Kidney (tissue), 14 donors: ENCODE results near the gene CBFB. TPM values are rescaled to one million over a fixed set of nuclear protein-coding genes. Genes with fewer than 3 reads are reported as not detected.

Experiments
- DNase-seq, 5 donors: peaks; one replicate each; pipeline ENCODE4 v3.0.0-alpha.2; 2013 to 2020
- FAIRE-seq: peaks from 2 replicates; lab custom pipeline; 2012; peaks lifted over from hg19 to GRCh38; lab: Jason Lieb, UNC
- H3K27ac ChIP-seq, 2 donors: one replicate each; pipeline ENCODE4 v1.7.0; 2013; ENCODE audit warnings: low read depth in 2 of 2, low read length in 2 of 2, inconsistent platforms in 1 of 2
- H3K27me3 ChIP-seq: one replicate; pipeline ENCODE4 v1.7.1; 2013; ENCODE audit warnings: low read length, inconsistent platforms; ENCODE audit not compliant: control insufficient read depth, insufficient read depth
- H3K36me3 ChIP-seq, 3 donors: one replicate each; pipeline versions ENCODE4 v1.7.0 to v1.7.1; 2013; ENCODE audit warnings: low read length in 3 of 3, control low read depth in 1 of 3, inconsistent platforms in 1 of 3; ENCODE audit not compliant: insufficient read depth in 3 of 3, control insufficient read depth in 2 of 3
- H3K4me1 ChIP-seq, 3 donors: one replicate each; pipeline versions ENCODE4 v1.7.0 to v1.7.1; 2013; ENCODE audit warnings: low read length in 3 of 3, inconsistent platforms in 1 of 3, low read depth in 1 of 3; ENCODE audit not compliant: control insufficient read depth in 2 of 3, insufficient read depth in 2 of 3
- H3K4me3 ChIP-seq, 3 donors: one replicate each; pipeline versions ENCODE4 v1.7.0 to v1.8.1; 2013; ENCODE audit warnings: low read length in 3 of 3, control low read depth in 1 of 3, inconsistent platforms in 1 of 3
- H3K9ac ChIP-seq, 3 donors: one replicate each; pipeline versions ENCODE4 v1.7.0 to v1.7.1; 2013; ENCODE audit warnings: low read length in 3 of 3, control low read depth in 1 of 3, inconsistent platforms in 1 of 3
- H3K9me3 ChIP-seq, 3 donors: one replicate each; pipeline versions ENCODE4 v1.7.0 to v1.7.1; 2013; ENCODE audit warnings: low read length in 3 of 3, control low read depth in 1 of 3, inconsistent platforms in 1 of 3; ENCODE audit not compliant: control insufficient read depth in 2 of 3, insufficient read depth in 1 of 3
- intact Hi-C: fragments of 100-400 bp; cut with DNase I; formaldehyde crosslinking; loops from one replicate; pipeline ENCODE4 v1.11.1; 2022
- polyA plus RNA-seq: library from polyadenylated mRNA; stranded (reverse); fragments of 350-450 nt; fragmentation: Illumina TruSeq; extraction: RNeasy Lipid Tissue Mini Kit (QIAGEN cat#74804); gene quantifications from one replicate; pipeline ENCODE4 v1.2.3, GENCODE V29; 2014; ENCODE audit warnings: low read depth, low replicate concordance; ENCODE audit not compliant: insufficient read depth
- total RNA-seq: library from RNA; stranded (reverse); fragmentation: NEBNext Ultra II Directional; extraction: Animal tissue kit (Norgen Biotek cat#: 25700); gene quantifications from one replicate; pipeline ENCODE4 v1.2.1, GENCODE V29; 2021
- TF ChIP-seq, protein P1 (sequence below): IDR thresholded peaks from 3 replicates; pipeline ENCODE4 v1.5.1; 2012; ENCODE audit warnings: mild to moderate bottlenecking, moderate library complexity, borderline replicate concordance; ENCODE audit not compliant: insufficient read depth; ENCODE audit errors: extremely low read depth
- donor health status: control.
- donor health status: control.
- donor health status: control.
- donor health status: control.
- donor health status: control.
- donor health status: DM: yes; HTN: yes; CAD: no.
- donor health status: Normal renal cell carcinoma (clear cell type).

CBFB gene
- total and polyA plus RNA-seq, 2 donors from 2014 or later: 9.7 to 57.3 TPM

DNA sequence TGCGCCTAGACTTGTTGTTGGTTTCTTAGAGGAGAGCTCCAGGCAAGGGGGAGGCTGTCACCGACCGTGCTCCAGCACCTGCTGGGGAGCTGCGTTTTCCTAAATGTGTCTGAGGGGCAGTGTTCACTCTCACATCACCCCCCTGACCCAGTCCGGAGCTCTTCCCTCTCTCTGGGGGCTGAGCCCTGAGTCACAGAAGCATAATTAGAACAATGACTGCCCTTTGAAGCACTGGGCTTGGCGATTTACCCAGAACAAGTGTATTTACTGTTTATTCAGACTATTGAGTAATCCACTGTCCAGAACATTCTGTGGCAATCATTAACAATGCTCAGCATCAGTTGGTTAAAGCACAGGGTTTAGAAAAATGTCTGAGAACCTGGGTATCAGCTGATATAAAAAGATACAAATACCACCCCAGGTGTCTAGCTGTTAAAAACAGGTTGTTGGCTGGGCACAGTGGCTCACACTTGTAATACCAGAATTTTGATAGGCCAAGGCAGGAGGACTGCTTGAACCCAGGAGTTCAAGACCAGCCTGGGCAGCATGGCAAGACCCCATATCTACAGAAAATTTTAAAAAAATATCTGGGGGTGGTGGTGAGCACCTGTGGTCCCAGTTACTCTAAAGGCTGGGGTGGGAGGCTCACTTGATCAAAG lies 32.5 kb upstream of the CBFB start:
- no peak overlapping the region for H3K4me3 ChIP-seq
- H3K4me1 ChIP-seq: peaks cover 0 to 8% (median 4%) of the 10 kb centered on the region in 3 donors
- FAIRE-seq: peak; percentile 88
- H3K27ac ChIP-seq: peak overlapping the region; percentile 51 to 78
- H3K9me3 ChIP-seq: no peaks in the 10 kb centered on the region
- TF ChIP-seq, protein P1, sequence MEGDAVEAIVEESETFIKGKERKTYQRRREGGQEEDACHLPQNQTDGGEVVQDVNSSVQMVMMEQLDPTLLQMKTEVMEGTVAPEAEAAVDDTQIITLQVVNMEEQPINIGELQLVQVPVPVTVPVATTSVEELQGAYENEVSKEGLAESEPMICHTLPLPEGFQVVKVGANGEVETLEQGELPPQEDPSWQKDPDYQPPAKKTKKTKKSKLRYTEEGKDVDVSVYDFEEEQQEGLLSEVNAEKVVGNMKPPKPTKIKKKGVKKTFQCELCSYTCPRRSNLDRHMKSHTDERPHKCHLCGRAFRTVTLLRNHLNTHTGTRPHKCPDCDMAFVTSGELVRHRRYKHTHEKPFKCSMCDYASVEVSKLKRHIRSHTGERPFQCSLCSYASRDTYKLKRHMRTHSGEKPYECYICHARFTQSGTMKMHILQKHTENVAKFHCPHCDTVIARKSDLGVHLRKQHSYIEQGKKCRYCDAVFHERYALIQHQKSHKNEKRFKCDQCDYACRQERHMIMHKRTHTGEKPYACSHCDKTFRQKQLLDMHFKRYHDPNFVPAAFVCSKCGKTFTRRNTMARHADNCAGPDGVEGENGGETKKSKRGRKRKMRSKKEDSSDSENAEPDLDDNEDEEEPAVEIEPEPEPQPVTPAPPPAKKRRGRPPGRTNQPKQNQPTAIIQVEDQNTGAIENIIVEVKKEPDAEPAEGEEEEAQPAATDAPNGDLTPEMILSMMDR: no peak
- no peaks in the 10 kb centered on the region for H3K27me3 ChIP-seq
- H3K9ac ChIP-seq: peak overlapping the region in 1 of 3 donors; percentile 0
- DNase-seq: peak in 3 of 5 donors; percentile 51 to 85 (median 69)
- no peaks in the 10 kb centered on the region for H3K36me3 ChIP-seq
- intact Hi-C loops: no loop called here

DNA sequence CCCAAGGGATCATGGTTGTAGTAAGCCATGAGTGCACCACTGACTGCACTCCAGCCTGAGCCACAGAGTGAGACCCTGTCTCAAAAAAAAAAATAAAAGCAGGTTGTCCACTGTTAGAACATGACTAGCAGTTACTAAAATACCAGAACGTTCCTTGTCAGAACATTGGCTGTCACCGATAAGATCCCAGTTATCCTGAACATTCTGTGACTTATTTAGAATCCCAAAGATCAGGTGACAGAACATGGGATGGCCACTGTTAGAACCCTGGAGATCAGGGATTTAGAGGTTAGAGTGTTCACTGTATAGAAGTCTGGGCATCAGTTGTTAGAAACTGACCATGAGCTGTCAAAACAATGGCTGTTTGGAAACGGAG lies 32.0 kb upstream of the CBFB start:
- H3K9ac ChIP-seq: peak overlapping the region in 1 of 3 donors; percentile 0
- TF ChIP-seq, protein P1: no peak
- peak overlapping the region; percentile 1 to 51 for H3K27ac ChIP-seq
- no peaks in the 10 kb centered on the region for H3K36me3 ChIP-seq
- peaks cover 0 to 8% (median 6%) of the 10 kb centered on the region in 3 donors for H3K4me1 ChIP-seq
- FAIRE-seq (no peak), DNase-seq (no peak)
- no peak overlapping the region for H3K4me3 ChIP-seq
- H3K27me3 ChIP-seq: no peaks in the 10 kb centered on the region
- intact Hi-C loops: no loop called here
- H3K9me3 ChIP-seq: no peaks in the 10 kb centered on the region

DNA sequence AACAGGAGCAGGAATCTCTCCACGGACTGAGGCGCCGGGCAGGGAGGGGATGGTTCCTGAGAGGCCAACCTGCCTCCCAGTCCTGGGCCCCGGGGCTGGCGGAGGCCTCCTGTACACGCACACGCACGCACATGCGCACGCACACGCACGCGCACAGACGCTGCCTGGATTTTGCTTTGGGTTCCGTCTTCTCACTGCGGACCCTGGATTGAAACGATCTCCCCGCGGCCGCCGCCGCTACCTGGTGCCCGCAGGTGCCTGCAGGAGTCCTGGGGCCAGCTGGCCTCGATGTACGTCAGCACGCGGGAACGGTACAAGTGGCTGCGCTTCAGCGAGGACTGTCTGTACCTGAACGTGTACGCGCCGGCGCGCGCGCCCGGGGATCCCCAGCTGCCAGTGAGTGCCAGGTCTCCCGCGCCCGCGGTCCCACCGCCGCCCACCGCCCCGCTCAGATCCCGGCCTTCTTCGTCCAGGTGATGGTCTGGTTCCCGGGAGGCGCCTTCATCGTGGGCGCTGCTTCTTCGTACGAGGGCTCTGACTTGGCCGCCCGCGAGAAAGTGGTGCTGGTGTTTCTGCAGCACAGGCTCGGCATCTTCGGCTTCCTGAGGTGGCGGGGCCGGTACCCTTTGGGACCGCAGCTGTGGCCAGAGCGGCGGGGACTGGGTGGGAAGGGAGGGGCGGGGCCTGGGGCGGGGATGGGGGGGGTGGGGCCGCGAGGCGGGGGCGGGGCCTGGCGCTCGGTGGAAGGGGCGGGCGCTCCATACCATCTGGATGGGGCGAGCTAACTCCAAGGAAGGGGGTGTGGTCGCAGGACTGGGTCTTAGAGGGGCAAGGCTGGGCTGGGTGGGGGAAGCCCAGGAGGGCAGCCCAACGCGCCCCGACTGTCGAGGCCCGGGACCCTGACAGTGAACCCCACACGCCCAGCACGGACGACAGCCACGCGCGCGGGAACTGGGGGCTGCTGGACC lies 28.3 kb upstream of the CBFB start:
- Histone ChIP-seq H3K27me3 (no peaks in the 10 kb centered on the region), H3K36me3 (no peaks in the 10 kb centered on the region), H3K9me3 (no peaks in the 10 kb centered on the region), H3K4me3 (peak overlapping the region; percentile 35 to 63 (median 39)), H3K9ac (peak overlapping the region in 1 of 3 donors; percentile 26), H3K27ac (no peak overlapping the region), H3K4me1 (peaks cover 0 to 8% (median 6%) of the 10 kb centered on the region in 3 donors)
- DNase-seq: peak; percentile 72 to 87 (median 73)
- no peak for FAIRE-seq
- intact Hi-C loops: no loop called here
- TF ChIP-seq, protein P1: no peak
